Stimulated activated naive B cell treated with anti-CD40 and anti-IgM and Interleukin-4, amounts not matched to agents 10 μg/mL and 1 μg/mL and 100 μg/mL, for 72 hours (primary cell): ENCODE results near the gene CRYGC.
A peak's percentile ranks its signal among the peaks of the same experiment; 100 is the strongest.
"Not testable (repeated sequence)": the region's sequence is repeated elsewhere in the genome, so short reads cannot be mapped to it uniquely, and the experiment has no call there.

Source experiments
- ATAC-seq, 2 donors: fragments of 150-1000 bp; cut with Tn5 transposase; replicated peaks; 2 replicates each; pipeline ENCODE4 v1.10.0; 2021; ENCODE audit warnings: moderate library complexity in 1 of 2
- DNase-seq: peaks from one replicate; pipeline ENCODE4 v3.0.0; 2021
- H3K27ac Mint-ChIP-seq: one replicate; pipeline ENCODE4 v1.8.0; 2022; ENCODE audit warnings: mild to moderate bottlenecking, mixed read lengths
- H3K27me3 Mint-ChIP-seq, 2 donors: one replicate each; pipeline ENCODE4 v1.8.0; 2022; ENCODE audit warnings: mixed read lengths in 2 of 2
- H3K36me3 Mint-ChIP-seq, 2 donors: one replicate each; pipeline ENCODE4 v1.8.0; 2022; ENCODE audit warnings: mixed read lengths in 2 of 2, mild to moderate bottlenecking in 1 of 2
- H3K4me1 Mint-ChIP-seq, 2 donors: one replicate each; pipeline ENCODE4 v1.8.0; 2022; ENCODE audit warnings: mixed read lengths in 2 of 2, mild to moderate bottlenecking in 1 of 2
- H3K4me3 Mint-ChIP-seq, 2 donors: one replicate each; pipeline ENCODE4 v1.8.0; 2022; ENCODE audit warnings: mild to moderate bottlenecking in 2 of 2, mixed read lengths in 2 of 2, moderate library complexity in 1 of 2
- H3K9me3 Mint-ChIP-seq, 2 donors: one replicate each; pipeline ENCODE4 v1.8.0; 2022; ENCODE audit warnings: mixed read lengths in 2 of 2, mild to moderate bottlenecking in 1 of 2

Gene CRYGC

GRCh38 chr2:208147759-208148158, 18.1 kb upstream of the CRYGC start:
- H3K4me3 Mint-ChIP-seq = no peak overlapping the region
- DNase-seq (no peak), ATAC-seq (no peak)
- H3K4me1 Mint-ChIP-seq = no peaks in the 10 kb centered on the region
- H3K27me3 Mint-ChIP-seq = peaks cover 0 to 12% of the 10 kb centered on the region in 2 donors
- H3K27ac Mint-ChIP-seq = no peak overlapping the region
- peaks cover 4 to 15% of the 10 kb centered on the region in 2 donors for H3K9me3 Mint-ChIP-seq
- H3K36me3 Mint-ChIP-seq = no peaks in the 10 kb centered on the region

- H3K27ac Mint-ChIP-seq = no peak overlapping the region
- peaks cover 4 to 15% of the 10 kb centered on the region in 2 donors for H3K9me3 Mint-ChIP-seq
- H3K36me3 Mint-ChIP-seq = no peaks in the 10 kb centered on the region
- H3K27me3 Mint-ChIP-seq = peaks cover 0 to 12% of the 10 kb centered on the region in 2 donors
- no peak for DNase-seq
- H3K4me3 Mint-ChIP-seq = no peak overlapping the region
- H3K4me1 Mint-ChIP-seq = no peaks in the 10 kb centered on the region
- ATAC-seq = no peak
These were observed 17.4 kb upstream of the CRYGC start for GRCh38 chr2:208147008-208147407.

GRCh38 chr2:208146006-208146405, 16.4 kb upstream of the CRYGC start, which contains the start of gene CRYGB:
Gene CRYGB, minus strand, starts transcription at chr2:208146158. Its CDS starts 38 bp downstream, at chr2:208146120.
- Mint-ChIP-seq H3K4me1 (no peaks in the 10 kb centered on the region), H3K27me3 (peaks cover 0 to 12% of the 10 kb centered on the region in 2 donors), H3K4me3 (no peak within 1 kb of the TSS), H3K27ac (no peak within 1 kb of the TSS), H3K36me3 (no peaks in the 10 kb centered on the region), H3K9me3 (peaks cover 4 to 7% of the 10 kb centered on the region in 2 donors)
- DNase-seq (no peak), ATAC-seq (no peak)

- H3K27me3 Mint-ChIP-seq = peaks cover 0 to 9% of the 10 kb centered on the region in 2 donors
- no peaks in the 10 kb centered on the region for H3K9me3 Mint-ChIP-seq
- DNase-seq (no peak), ATAC-seq (no peak)
- H3K36me3 Mint-ChIP-seq = no peaks in the 10 kb centered on the region
- H3K4me1 Mint-ChIP-seq = no peaks in the 10 kb centered on the region
- H3K4me3 Mint-ChIP-seq = no peak overlapping the region
- no peak overlapping the region for H3K27ac Mint-ChIP-seq
These were observed 13.5 kb upstream of the CRYGC start for GRCh38 chr2:208142925-208143799.

- DNase-seq (no peak), ATAC-seq (no peak)
- H3K27ac Mint-ChIP-seq = no peak overlapping the region
- H3K4me3 Mint-ChIP-seq = no peak overlapping the region
- no peaks in the 10 kb centered on the region for H3K36me3 Mint-ChIP-seq
- H3K27me3 Mint-ChIP-seq = peaks cover 0 to 6% of the 10 kb centered on the region in 2 donors
- no peaks in the 10 kb centered on the region for H3K4me1 Mint-ChIP-seq
- peaks cover 3 to 7% of the 10 kb centered on the region in 2 donors for H3K9me3 Mint-ChIP-seq
These were observed 12.8 kb upstream of the CRYGC start for GRCh38 chr2:208142240-208142924.

GRCh38 chr2:208139447-208139846, 9.8 kb upstream of the CRYGC start:
- DNase-seq = no peak
- Mint-ChIP-seq H3K36me3 (no peaks in the 10 kb centered on the region), H3K27ac (no peak overlapping the region), H3K4me3 (no peak overlapping the region), H3K4me1 (no peaks in the 10 kb centered on the region), H3K9me3 (peaks cover 3 to 7% of the 10 kb centered on the region in 2 donors), H3K27me3 (no peaks in the 10 kb centered on the region)
- ATAC-seq = no peak

- not testable (repeated sequence) for H3K4me1 Mint-ChIP-seq, H3K36me3 Mint-ChIP-seq, DNase-seq, H3K9me3 Mint-ChIP-seq, H3K27me3 Mint-ChIP-seq, ATAC-seq, H3K27ac Mint-ChIP-seq, H3K4me3 Mint-ChIP-seq
These were observed 8.7 kb upstream of the CRYGC start for GRCh38 chr2:208138334-208138733.

GRCh38 chr2:208136716-208137094, 7.1 kb upstream of the CRYGC start:
- DNase-seq = no peak

GRCh38 chr2:208135794-208136715, 6.4 kb upstream of the CRYGC start:
- H3K9me3 Mint-ChIP-seq = peaks cover 3 to 7% of the 10 kb centered on the region in 2 donors
- DNase-seq (no peak), ATAC-seq (no peak)
- H3K27me3 Mint-ChIP-seq = peaks cover 0 to 4% of the 10 kb centered on the region in 2 donors
- no peaks in the 10 kb centered on the region for H3K36me3 Mint-ChIP-seq
- no peak overlapping the region for H3K4me3 Mint-ChIP-seq
- H3K27ac Mint-ChIP-seq = no peak overlapping the region
- H3K4me1 Mint-ChIP-seq = no peaks in the 10 kb centered on the region

More at GRCh38 chr2:208136716-208137094, 7.1 kb upstream of the CRYGC start:
- no peaks in the 10 kb centered on the region for H3K36me3 Mint-ChIP-seq
- H3K4me3 Mint-ChIP-seq = no peak overlapping the region
- H3K27ac Mint-ChIP-seq = no peak overlapping the region
- no peak for ATAC-seq
- peaks cover 3 to 7% of the 10 kb centered on the region in 2 donors for H3K9me3 Mint-ChIP-seq
- no peaks in the 10 kb centered on the region for H3K4me1 Mint-ChIP-seq
- H3K27me3 Mint-ChIP-seq = peaks cover 0 to 4% of the 10 kb centered on the region in 2 donors

- H3K36me3 Mint-ChIP-seq = no peaks in the 10 kb centered on the region
- H3K4me3 Mint-ChIP-seq = no peak overlapping the region
- ATAC-seq (peak; percentile 31 to 36), DNase-seq (no peak)
- peaks cover 0 to 4% of the 10 kb centered on the region in 2 donors for H3K27me3 Mint-ChIP-seq
- peaks cover 3 to 7% of the 10 kb centered on the region in 2 donors for H3K9me3 Mint-ChIP-seq
- H3K27ac Mint-ChIP-seq = no peak overlapping the region
- no peaks in the 10 kb centered on the region for H3K4me1 Mint-ChIP-seq
These were observed 5.4 kb upstream of the CRYGC start for GRCh38 chr2:208134928-208135586.

GRCh38 chr2:208130712-208131110, 1.1 kb upstream of the CRYGC start:
- no peak for ATAC-seq
- H3K9me3 Mint-ChIP-seq = peaks cover 0 to 1% of the 10 kb centered on the region in 2 donors
- no peak overlapping the region for H3K4me3 Mint-ChIP-seq
- no peaks in the 10 kb centered on the region for H3K36me3 Mint-ChIP-seq
- peaks cover 2 to 24% of the 10 kb centered on the region in 2 donors for H3K27me3 Mint-ChIP-seq
- no peaks in the 10 kb centered on the region for H3K4me1 Mint-ChIP-seq
- DNase-seq = no peak
- no peak overlapping the region for H3K27ac Mint-ChIP-seq

- no peak for ATAC-seq
- no peak for DNase-seq
- H3K36me3 Mint-ChIP-seq = no peaks in the 10 kb centered on the region
- no peak overlapping the region for H3K4me3 Mint-ChIP-seq
- no peak overlapping the region for H3K27ac Mint-ChIP-seq
- H3K9me3 Mint-ChIP-seq = peaks cover 0 to 1% of the 10 kb centered on the region in 2 donors
- peaks cover 24 to 41% of the 10 kb centered on the region in 2 donors for H3K27me3 Mint-ChIP-seq
- peaks cover 5 to 15% of the 10 kb centered on the region in 2 donors for H3K4me1 Mint-ChIP-seq
These were observed 1.5 kb downstream of the CRYGC start for GRCh38 chr2:208128136-208128535.

- H3K27me3 Mint-ChIP-seq = peaks cover 24 to 37% of the 10 kb centered on the region in 2 donors
- no peak for ATAC-seq
- DNase-seq = no peak
- H3K4me1 Mint-ChIP-seq = peaks cover 5 to 15% of the 10 kb centered on the region in 2 donors
- no peak overlapping the region for H3K27ac Mint-ChIP-seq
- H3K4me3 Mint-ChIP-seq = no peak overlapping the region
- peaks cover 0 to 1% of the 10 kb centered on the region in 2 donors for H3K9me3 Mint-ChIP-seq
- no peaks in the 10 kb centered on the region for H3K36me3 Mint-ChIP-seq
These were observed 2.5 kb downstream of the CRYGC start for GRCh38 chr2:208127090-208127489.
